ENCODE measurements around the gene KXD1. TPM values are rescaled to one million over a fixed set of nuclear protein-coding genes. Genes with fewer than 3 reads are reported as not detected.

The KXD1 gene
- polyA plus RNA-seq, 1 of the 3 experiments (the other 2 are of a cell fraction): 151 TPM

GRCh38 chr19:18541992-18542940 lies 15.4 kb upstream of the KXD1 start:
- peak overlapping the region; percentile 73 for H3K9ac ChIP-seq
- H4K20me1 ChIP-seq (ENCODE audit: insufficient read depth): no peaks in the 10 kb centered on the region
- H3K9me2 ChIP-seq: no peaks in the 10 kb centered on the region
- ChIA-PET CTCF (interaction anchor here (0.5 to 1.7 kb wide), 5 partner anchors 22 to 261 kb away, joined by 3 to 5 read pairs (median 4); partner anchors contain the start of gene REX1BD), POLR2A (no interaction called here)
- H3K9me3 ChIP-seq: no peaks in the 10 kb centered on the region
- no peak for DNase-seq
- H3K4me1 ChIP-seq (ENCODE audit: control insufficient read depth in 1 of 2, insufficient read depth in 2 of 2, low read depth in 1 of 2, low read length in 1 of 2): peaks cover 0 to 15% of the 10 kb centered on the region in 2 experiments; a peak in 2 of 4 replicates
- peak overlapping the region; percentile 94 for H3K4me2 ChIP-seq
- peaks cover 17% of the 10 kb centered on the region for H3K79me2 ChIP-seq (ENCODE audit: insufficient read depth)
- no peaks in the 10 kb centered on the region for H3K27me3 ChIP-seq (ENCODE audit: insufficient read depth)
- H3K36me3 ChIP-seq (replicated peaks in 1 of 2; ENCODE audit: control insufficient read depth in 1 of 2, insufficient read depth in 2 of 2, low read length in 1 of 2): peaks cover 16 to 27% of the 10 kb centered on the region in 2 experiments
- H3K27ac ChIP-seq (ENCODE audit: low read depth in 2 of 2, low read length in 1 of 2): peak overlapping the region; percentile 27 to 75; a peak in 3 of 4 replicates
- TF ChIP-seq CTCF (IDR thresholded peaks at IDR 0.05): no peak
- TF ChIP-seq NFIC (IDR thresholded peaks at IDR 0.05; ENCODE audit: borderline replicate concordance): no peak
- TF ChIP-seq FOSL2 (IDR thresholded peaks at IDR 0.05; ENCODE audit: borderline replicate concordance, low read depth): no peak
- TF ChIP-seq IRF3 (IDR thresholded peaks at IDR 0.05; ENCODE audit: low read depth, low read length): no peak
- TF ChIP-seq JUND (IDR thresholded peaks at IDR 0.05): no peak
- WGBS (ENCODE audit: low lambda C conversion rate): 23% methylated on average over 10 of the region's 11 CpGs
- H2AFZ ChIP-seq (ENCODE audit: low read depth): no peak overlapping the region
- peaks cover 4% of the 10 kb centered on the region for H3F3A ChIP-seq (replicated peaks; ENCODE audit: insufficient read depth)
- peak overlapping the region; percentile 64 to 68 for H3K4me3 ChIP-seq (ENCODE audit: low read depth in 2 of 2, low read length in 1 of 2)

- Histone ChIP-seq H3K27ac (ENCODE audit: low read depth in 2 of 2, low read length in 1 of 2) (peak within 1 kb of the TSS; percentile 27 to 75; a peak in 3 of 4 replicates), H3K4me3 (ENCODE audit: low read depth in 2 of 2, low read length in 1 of 2) (peak within 1 kb of the TSS; percentile 64 to 68), H3K36me3 (replicated peaks in 1 of 2; ENCODE audit: control insufficient read depth in 1 of 2, insufficient read depth in 2 of 2, low read length in 1 of 2) (peaks cover 16 to 19% of the 10 kb centered on the region in 2 experiments), H4K20me1 (ENCODE audit: insufficient read depth) (no peaks in the 10 kb centered on the region), H3K9me3 (no peaks in the 10 kb centered on the region), H3K9me2 (no peaks in the 10 kb centered on the region), H3K79me2 (ENCODE audit: insufficient read depth) (peaks cover 17% of the 10 kb centered on the region), H2AFZ (ENCODE audit: low read depth) (peak within 1 kb of the TSS; percentile 94), H3K4me1 (ENCODE audit: control insufficient read depth in 1 of 2, insufficient read depth in 2 of 2, low read depth in 1 of 2, low read length in 1 of 2) (peaks cover 0 to 15% of the 10 kb centered on the region in 2 experiments; a peak in 2 of 4 replicates), H3F3A (replicated peaks; ENCODE audit: insufficient read depth) (peaks cover 4% of the 10 kb centered on the region), H3K27me3 (ENCODE audit: insufficient read depth) (no peaks in the 10 kb centered on the region), H3K9ac (peak within 1 kb of the TSS; percentile 73), H3K4me2 (peak within 1 kb of the TSS; percentile 94)
- DNase-seq: peak; percentile 99
- WGBS (ENCODE audit: low lambda C conversion rate): 1% methylated on average over 19 of the region's 86 CpGs
- POLR2A ChIA-PET: no interaction called here
- CTCF ChIA-PET: interaction anchor here (1.0 to 1.7 kb wide), 7 partner anchors 23 to 82 kb away, joined by 3 to 5 read pairs (median 4); partner anchors contain the start of gene REX1BD
- TF ChIP-seq GABPA (IDR thresholded peaks at IDR 0.05; ENCODE audit: low read depth) (peak; percentile 49; the same call in 1 of the 2 replicates), FOXJ3 (CRISPR knock-in tag; IDR thresholded peaks at IDR 0.05) (no peak), PBX3 (IDR thresholded peaks at IDR 0.05) (peak; percentile 99), USF2 (IDR thresholded peaks at IDR 0.05; ENCODE audit: borderline replicate concordance, low read depth, low read length) (no peak), RCOR1 (IDR thresholded peaks at IDR 0.05; ENCODE audit: low read length) (no peak), TAF1 (IDR thresholded peaks at IDR 0.05; ENCODE audit: borderline replicate concordance, low read depth, low read length) (no peak), MEF2A (IDR thresholded peaks at IDR 0.05; ENCODE audit: borderline replicate concordance, low read depth) (no peak)
These were observed 14.5 kb upstream of the KXD1 start, which contains the start of gene FKBP8 for GRCh38 chr19:18542941-18543813. FKBP8 (minus strand) TSS chr19:18543573; CDS start chr19:18541970, 1,603 bp downstream.

Measured in SK-N-SH (cell line).